Inflammatory macrophage treated with lipopolysaccharide for 1 hour (primary cell): ENCODE results near the gene ARHGAP23.

Experiments
- DNase-seq, 2 donors: peaks; one replicate each; pipeline ENCODE4 v3.0.0-alpha.2; 2020 to 2022

Gene ARHGAP23, protein sequence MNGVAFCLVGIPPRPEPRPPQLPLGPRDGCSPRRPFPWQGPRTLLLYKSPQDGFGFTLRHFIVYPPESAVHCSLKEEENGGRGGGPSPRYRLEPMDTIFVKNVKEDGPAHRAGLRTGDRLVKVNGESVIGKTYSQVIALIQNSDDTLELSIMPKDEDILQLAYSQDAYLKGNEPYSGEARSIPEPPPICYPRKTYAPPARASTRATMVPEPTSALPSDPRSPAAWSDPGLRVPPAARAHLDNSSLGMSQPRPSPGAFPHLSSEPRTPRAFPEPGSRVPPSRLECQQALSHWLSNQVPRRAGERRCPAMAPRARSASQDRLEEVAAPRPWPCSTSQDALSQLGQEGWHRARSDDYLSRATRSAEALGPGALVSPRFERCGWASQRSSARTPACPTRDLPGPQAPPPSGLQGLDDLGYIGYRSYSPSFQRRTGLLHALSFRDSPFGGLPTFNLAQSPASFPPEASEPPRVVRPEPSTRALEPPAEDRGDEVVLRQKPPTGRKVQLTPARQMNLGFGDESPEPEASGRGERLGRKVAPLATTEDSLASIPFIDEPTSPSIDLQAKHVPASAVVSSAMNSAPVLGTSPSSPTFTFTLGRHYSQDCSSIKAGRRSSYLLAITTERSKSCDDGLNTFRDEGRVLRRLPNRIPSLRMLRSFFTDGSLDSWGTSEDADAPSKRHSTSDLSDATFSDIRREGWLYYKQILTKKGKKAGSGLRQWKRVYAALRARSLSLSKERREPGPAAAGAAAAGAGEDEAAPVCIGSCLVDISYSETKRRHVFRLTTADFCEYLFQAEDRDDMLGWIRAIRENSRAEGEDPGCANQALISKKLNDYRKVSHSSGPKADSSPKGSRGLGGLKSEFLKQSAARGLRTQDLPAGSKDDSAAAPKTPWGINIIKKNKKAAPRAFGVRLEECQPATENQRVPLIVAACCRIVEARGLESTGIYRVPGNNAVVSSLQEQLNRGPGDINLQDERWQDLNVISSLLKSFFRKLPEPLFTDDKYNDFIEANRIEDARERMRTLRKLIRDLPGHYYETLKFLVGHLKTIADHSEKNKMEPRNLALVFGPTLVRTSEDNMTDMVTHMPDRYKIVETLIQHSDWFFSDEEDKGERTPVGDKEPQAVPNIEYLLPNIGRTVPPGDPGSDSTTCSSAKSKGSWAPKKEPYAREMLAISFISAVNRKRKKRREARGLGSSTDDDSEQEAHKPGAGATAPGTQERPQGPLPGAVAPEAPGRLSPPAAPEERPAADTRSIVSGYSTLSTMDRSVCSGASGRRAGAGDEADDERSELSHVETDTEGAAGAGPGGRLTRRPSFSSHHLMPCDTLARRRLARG (N-terminal part only)

DNA sequence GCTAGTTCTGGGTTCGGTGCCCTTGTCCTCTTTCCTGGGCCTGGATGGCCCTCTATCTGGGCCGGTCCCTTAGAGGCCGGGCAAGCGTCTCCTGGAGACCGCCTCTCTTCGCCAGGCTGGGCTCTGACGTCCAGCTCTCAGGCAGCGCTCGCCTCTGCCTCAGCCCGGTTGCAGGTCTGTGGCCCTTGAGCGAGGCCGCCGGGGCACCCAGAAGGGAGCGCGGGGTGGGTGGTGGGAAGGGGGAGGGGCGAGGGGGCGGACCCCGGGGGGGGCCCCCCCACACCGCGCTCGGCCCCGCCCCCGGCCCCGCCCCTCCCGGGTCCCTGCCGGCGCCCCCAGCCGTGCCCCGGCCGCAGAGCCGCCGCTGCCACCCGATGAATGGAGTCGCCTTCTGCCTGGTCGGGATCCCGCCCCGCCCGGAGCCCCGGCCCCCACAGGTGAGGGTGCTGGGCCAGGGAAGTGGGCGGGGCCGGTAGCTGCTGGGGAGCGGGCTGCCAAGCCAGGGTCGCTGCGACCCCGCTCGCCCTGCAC lies at the start of gene ARHGAP23:
Gene ARHGAP23 (plus strand): TSS at position 353 of the 531 bp plus-strand sequence. CDS start 22 bp downstream, at position 375.
- no peak for DNase-seq

DNA sequence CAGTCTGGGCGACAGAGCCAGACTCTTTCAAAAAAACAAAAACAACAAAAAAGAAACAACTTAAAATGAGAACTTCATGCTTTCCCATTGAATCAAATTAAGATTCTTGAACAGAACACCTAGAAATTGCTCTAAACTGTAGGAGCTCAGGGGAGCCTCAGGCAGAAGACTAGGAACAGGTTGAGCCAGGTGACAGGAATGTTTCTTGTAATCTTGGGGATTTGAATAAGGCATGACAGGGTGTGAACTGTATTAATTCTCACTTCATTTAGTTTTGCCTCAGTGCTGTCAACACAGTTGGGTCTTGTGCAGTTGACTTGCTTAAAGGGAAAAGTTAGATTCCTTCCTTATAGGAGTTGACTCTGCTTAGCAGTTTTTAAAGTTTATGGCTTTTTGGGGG lies 48.8 kb upstream of the ARHGAP23 start:
- no peak for DNase-seq

DNA sequence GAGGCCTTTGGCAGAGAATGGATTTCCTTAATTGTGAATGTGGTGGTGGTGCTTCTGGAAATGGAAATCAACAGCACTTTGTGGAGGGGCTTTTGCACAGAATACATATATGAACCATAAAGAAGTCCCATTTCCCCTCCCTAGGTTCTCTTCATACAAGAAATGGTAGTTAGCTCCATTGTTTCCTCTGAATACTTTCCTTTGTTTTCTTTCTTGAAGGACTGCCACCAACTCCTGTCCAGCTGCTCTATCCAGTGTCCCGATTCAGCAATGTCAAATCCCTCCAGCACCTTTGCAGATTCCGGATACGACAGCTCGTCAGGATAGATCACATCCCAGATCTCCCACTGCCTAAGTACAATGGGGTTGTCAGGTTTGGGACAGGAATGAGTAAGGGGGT lies 33.2 kb upstream of the ARHGAP23 start:
- no peak for DNase-seq

GRCh38 chr17:38397227-38397626 lies 31.0 kb upstream of the ARHGAP23 start:
- no peak for DNase-seq

GRCh38 chr17:38400286-38400685 lies 28.0 kb upstream of the ARHGAP23 start:
- DNase-seq: no peak

GRCh38 chr17:38401459-38401858 lies 26.8 kb upstream of the ARHGAP23 start:
- DNase-seq: no peak

DNA sequence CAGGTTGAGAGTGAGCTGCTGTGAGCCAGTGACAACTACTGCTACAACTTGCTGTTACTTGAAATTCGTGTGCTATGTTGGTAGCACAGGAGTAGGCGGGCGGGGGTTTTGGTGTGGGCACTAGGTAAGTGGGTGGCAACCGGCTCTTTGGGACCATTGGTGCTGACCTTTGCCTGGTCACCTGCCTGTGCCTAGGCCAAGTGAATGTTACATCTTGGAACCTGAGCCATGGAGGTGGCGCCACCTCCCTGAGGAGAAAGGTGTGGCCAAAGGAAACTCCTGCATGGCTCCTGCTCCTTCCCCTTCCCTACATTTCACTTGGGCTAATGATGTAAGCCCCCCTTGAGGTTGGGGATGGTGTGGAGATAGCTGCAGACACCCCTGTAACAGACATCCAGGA lies 25.4 kb upstream of the ARHGAP23 start:
- no peak for DNase-seq

GRCh38 chr17:38403491-38403890 lies 24.8 kb upstream of the ARHGAP23 start:
- DNase-seq: no peak

GRCh38 chr17:38404174-38404943 lies 23.9 kb upstream of the ARHGAP23 start:
- no peak for DNase-seq

GRCh38 chr17:38405654-38406053 lies 22.6 kb upstream of the ARHGAP23 start:
- DNase-seq: no peak

DNA sequence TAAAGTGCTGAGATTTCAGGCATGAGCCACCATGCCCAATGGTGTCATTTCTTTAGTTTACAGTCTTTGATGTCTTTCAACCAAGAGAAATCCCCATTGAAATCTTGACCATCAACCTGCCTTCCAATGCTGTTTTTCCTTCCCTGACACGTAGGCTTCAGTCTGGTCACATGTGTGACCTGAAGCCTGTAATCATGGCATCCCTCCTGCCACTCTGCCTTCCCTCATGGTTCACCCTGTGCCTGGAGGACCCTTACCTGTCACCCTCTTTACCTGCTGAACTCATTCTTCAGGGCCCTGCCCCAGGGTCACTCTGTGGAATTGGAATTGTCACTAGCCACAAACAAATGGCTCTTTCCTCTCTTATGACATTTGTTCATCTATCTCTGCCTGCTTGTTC lies 18.1 kb upstream of the ARHGAP23 start:
- DNase-seq: no peak

DNA sequence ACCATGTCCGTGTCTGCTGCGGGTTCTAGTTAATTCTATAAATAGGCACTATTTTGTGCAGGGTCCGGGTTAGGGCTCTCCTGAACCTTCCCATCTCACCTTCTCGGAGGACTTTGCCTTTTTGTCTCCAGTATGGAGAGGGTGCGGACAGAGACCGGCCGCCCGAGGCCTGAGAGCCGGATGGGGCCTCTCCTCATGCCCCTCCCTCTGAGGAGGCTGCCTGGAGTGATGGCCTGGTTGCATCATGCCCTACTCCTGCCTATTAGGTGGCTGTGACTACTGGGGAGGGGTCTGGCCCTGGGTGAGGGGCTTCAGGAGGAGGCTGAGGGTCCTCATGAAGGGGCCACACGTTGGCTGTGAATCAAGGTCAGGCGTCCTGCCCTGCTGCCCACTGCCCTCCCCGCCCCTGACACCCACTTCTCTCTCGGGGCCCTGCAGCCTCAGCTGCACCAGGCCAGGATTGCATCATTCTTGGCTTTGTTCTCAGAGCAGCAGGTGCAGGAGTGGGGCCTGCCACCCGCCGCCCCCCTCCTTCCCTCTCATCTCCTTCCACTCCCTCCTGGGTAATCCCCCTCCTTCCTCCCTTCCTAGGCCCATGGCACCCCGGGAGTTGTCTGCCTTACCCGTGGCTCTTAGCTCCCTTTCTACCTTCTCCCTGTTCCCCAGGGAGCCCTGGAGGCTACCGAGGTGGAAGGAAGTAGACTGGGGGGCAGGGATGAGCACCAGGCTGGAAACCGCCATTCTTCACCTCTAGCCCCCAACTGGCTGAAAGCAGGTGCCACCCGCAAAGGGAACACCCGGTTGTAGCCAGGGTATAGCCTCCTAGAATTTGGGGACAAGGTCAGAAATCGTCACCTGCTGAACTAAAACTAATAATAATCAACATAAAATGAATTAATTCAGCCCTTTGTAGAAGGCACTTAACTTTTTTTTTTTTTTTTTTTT lies 12.7 kb upstream of the ARHGAP23 start:
- peak in 1 of 2 donors; percentile 18 for DNase-seq

DNA sequence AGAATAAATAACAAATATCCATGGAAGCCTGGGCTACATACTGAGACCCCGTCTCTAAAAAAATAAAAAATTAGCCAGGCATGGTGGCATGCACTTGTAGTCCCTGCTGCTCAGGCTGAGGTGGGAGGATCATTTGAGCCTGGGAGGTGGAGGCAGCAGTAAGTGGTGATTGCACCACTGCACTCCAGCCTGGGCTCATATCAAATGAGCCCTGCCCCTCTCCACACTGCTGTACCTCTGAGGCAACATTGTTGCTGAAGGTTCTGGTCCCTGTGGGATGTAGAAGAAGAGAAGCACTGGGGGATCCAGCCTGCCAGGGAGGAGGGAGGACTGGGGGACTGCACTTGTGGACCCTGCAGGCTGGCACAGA lies 11.4 kb upstream of the ARHGAP23 start:
- no peak for DNase-seq

DNA sequence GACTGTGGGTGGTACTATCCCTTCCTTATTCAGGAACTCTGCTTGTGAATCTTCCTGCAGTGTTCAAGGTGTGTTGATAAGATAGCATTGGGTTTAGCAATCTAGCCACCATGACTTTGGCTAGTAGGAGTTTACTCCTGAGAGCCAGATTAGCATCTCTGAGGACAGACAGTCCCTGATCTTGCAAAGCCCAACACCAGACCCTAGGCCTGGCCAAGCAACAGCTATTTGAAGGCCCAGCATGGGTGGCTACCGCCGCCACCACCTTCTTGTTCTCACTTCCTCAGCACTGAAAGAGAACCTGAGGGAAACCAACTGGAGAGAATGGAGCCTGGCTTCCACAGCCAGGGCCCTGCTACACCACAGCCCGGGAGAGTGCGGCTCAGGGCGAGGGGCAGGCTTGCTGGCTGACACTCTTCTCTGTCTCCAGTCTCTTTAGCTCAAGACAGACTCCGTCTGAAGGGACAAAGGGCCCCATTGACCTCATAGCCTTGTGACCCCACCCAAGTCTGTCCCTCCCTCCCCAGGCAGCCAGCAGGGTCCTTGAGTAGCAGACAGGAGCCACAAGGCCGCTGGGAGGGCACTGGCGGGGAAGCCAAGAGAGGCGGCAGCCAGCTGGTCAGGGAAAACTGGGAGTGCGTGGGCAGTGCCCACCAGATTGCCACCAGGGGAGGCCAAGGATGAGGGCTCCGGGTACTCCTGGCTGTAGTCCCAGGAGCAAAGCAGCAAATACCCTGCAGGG lies 10.9 kb upstream of the ARHGAP23 start:
- no peak for DNase-seq

DNA sequence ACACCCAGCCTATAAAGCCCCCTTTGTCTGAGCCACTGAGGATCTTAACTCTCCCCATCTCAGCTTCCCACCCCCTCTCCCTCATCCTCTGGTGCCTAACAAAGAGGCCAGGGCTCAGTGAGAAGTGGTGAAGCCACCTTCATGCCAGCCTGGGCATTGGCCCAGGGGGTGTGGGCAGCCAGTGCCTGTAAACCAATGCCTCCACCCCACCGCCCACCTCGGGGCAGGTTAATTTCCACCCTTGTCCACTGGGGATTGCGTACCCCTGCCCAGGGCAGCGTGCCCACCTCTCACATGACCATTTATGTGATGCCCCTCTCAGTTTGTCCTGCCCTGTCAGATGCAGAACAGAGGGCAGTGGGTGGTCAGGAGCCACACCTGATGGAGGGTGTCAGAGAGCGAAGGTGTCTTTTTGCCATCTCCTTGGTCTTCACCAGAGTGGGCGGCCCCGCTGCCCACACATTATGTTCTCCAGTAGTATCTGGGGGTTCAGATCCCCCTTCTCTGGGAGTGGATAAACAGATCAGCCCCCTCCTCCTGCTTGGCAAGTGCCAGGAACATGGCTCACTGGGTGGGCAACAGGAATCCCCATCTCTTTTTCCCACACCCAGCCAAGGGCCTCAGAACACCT lies 10.1 kb upstream of the ARHGAP23 start:
- no peak for DNase-seq

DNA sequence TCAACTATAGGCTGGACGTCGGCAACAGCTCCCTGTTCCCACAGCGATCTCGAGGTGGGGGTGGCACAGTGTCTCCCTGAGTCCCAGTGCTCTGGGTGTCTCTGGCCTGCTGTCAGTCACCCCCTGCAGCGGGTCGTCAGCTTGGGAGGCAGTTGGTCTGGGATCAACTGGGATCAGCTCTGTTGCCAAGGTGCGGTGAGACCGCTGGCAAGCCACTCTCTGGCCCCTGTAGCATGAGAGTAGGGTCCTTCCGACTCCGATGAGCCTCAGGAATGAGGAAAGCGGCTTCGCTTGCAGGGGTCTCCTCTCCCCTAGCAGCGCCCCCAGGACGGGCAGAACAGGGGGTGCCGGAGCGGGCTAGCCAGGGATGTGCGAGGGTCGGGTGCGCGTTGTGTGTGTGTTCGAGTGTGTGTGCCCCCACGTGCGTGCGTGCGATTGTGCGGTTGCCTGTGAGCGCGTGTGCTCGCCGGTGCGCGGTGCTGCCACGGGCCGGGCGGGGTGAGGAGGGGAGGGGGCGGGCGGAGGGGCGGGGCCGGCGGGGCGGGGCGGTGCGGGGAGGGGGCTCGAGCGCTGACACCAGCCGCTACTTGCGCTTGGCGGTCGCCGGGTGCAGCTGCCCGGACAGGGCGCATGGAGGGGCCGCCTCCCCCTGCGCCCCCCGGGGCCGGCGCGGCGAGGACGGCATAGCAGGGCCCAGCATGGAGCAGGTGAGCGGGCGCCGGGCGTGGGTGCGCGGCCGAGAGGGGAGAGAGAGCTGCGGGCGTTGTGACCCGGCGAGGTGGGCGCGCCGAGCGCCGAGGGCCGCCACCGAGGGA lies 9.4 kb upstream of the ARHGAP23 start:
- no peak for DNase-seq

- DNase-seq: no peak
These were observed 8.7 kb upstream of the ARHGAP23 start for GRCh38 chr17:38419508-38419981.

DNA sequence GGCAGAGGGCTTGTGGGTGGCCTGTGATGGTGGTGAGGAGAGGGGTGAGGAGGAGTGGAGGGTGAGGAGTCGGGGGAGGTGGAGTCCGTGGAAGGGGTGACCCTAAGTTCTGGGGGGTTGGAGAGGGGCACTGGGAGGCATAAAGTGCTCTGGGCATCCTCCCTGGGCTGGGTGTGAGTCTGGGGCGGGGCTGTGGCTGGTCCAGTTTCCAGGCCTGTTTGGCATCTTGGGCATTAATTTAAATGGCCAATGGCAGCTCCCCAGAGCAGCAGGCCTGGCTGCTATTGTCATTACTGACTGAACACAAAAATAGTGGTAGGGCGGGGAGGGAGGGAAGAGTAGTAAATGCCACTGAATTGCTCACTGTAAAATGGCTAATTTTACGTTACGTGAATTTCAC lies 7.7 kb upstream of the ARHGAP23 start:
- no peak for DNase-seq
